ENCODE data around the gene STAM. TPM values are rescaled to one million over a fixed set of nuclear protein-coding genes. Genes with fewer than 3 reads are reported as not detected.
A peak's percentile ranks its signal among the peaks of the same experiment; 100 is the strongest.

STAM gene
- total and polyA plus RNA-seq, 9 of the 15 experiments (the other 6 are each of a cell fraction or from before 2014, with no cell fraction given), result 13.8 to 33.5 (median 26.4) TPM

DNA sequence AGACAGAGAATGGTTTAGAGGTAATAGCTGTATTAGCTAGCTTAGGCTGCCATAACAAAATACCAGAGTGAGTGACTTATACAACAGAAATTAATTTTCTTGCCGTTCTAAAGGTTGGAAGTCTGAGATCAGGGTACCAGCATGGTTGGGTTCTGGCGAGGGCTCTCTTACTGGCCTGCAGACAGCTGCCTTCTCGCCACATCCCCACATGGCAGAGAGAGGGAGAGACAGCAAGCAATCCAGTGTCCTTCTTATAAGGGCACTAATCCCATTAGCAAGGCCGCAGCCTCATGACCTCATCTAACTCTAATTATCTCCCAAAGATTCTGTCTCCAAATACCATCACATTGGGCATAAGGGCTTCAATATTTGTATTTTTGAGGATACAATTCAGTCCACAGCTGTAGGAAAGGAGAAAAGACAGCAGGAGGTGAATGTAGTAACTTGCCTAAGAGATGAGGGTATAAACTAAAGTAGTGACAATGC is 3.6 kb upstream of the STAM start (continued):
- TF ChIP-seq, protein P1, sequence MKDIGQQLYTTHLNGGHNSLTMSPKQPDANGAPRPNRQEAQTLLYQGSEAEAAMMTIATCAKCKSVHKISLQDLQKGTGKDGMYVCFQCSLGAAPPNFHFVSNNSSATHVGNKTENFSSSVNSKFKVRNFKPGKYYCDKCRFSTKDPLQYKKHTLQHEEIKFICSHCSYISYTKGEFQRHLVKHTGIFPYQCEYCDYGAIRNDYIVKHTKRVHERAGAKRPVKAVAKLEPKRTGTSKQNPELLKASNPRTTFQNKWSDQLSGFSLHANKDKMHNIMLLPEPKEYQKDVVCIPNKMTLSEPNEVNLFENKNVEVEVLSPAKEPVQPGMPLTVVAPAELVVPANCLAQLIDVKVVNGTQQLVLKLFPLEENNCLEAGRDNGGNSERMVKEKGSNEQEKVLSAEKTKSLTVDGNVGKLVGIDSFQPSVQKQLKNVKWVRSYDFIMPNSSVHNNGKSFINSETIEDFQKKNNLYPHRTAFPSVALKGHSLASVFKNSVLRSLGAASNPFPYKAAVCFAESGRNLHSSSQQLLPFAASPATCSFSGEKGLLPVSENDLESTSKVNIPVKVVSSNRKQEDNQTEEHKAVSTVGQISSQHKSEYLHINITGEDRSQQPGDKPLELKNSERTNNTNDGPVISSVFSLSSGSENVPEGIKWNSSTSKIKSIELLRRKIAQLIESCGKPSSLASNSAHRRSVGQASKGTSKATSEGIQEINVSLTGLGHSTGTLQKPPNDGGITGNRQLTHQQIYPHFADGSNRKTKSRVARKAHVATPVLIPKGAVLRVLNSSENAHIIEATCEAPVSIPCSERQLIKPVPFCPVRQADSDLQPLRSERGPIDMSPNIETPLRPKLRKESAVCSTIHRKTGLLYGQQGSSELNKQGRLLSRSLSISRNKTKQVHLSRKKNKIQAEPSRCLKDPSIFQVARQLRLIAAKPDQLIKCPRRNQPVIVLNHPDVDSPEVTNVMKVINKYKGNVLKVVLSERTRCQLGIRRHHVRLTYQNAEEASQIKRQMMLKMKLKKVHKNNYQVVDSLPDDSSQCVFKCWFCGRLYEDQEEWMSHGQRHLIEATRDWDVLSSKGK (CRISPR knock-in tag; IDR thresholded peaks at IDR 0.05), result no peak

DNA sequence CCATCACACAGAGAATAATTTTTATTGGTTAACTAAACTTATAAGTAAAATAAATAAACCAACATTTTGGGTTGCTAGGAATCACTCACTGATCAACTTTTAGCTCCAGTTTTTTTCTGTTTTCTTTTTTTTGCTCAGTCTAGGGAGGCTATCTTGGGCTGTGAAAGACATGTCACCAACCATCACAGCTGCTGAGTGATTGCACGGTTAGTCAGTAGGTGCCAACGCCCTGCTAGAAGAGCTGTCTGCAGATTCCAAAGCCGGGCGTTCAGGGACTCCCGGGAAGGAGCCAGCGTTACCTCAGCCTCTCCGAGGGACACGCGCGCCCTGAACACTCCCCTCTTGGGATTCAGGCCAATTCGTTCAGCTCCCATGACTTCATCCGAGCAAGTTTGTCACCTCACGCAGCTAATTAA is 604 bp upstream of the STAM start:
- in situ Hi-C loops (cut with MboI) (no loop called here), intact Hi-C loops (cut with micrococcal nuclease) (no loop called here)
- Histone ChIP-seq H3K27ac (ENCODE audit: extremely low read depth, low read depth, low read length) (peak overlapping the region; percentile 99), H3K9me3 (replicated peaks; ENCODE audit: control insufficient read depth, insufficient read depth, low read depth, low read length) (peaks cover 3% of the 10 kb centered on the region; the same call in 1 of the 2 replicates), H3K79me2 (ENCODE audit: control insufficient read depth, insufficient read depth, low read length) (peaks cover 69% of the 10 kb centered on the region), H3K4me1 (replicated peaks in 1 of 2; ENCODE audit: control insufficient read depth in 2 of 2, insufficient read depth in 2 of 2, low read length in 2 of 2) (peaks cover 0 to 24% of the 10 kb centered on the region in 2 experiments; a peak in 2 of 5 replicates), H2AFZ (ENCODE audit: low read depth, low read length) (peak overlapping the region; percentile 92), H3K4me3 (peak overlapping the region; percentile 98), H3K9ac (ENCODE audit: insufficient read depth in 1 of 2, low read depth in 2 of 2, low read length in 2 of 2) (peak overlapping the region; percentile 96 to 98), H3K9me1 (ENCODE audit: control insufficient read depth, insufficient read depth, low read length) (no peaks in the 10 kb centered on the region), H3K27me3 (ENCODE audit: control insufficient read depth in 2 of 2, insufficient read depth in 2 of 2, low read length in 2 of 2) (no peaks in the 10 kb centered on the region), H3K36me3 (ENCODE audit: control insufficient read depth, insufficient read depth, low read length) (peaks cover 27% of the 10 kb centered on the region), H3K4me2 (ENCODE audit: insufficient read depth, low read length) (peak overlapping the region; percentile 100), H4K20me1 (replicated peaks; ENCODE audit: control insufficient read depth, insufficient read depth, low read length) (peaks cover 4% of the 10 kb centered on the region; the same call in 1 of the 2 replicates)
- FAIRE-seq, result no peak
- under 1% methylated on average over 13 of the region's 13 CpGs for WGBS (ENCODE audit: insufficient coverage, low coverage, missing lambda C conversion rate)
- CTCF ChIA-PET (ENCODE audit: low intra/inter-chr PET ratio), result no interaction called here
- POLR2A ChIA-PET, result interaction anchor here (0.6 to 2.4 kb wide), 13 partner anchors 10 to 815 kb away, joined by 3 to 12 read pairs (median 4); partner anchors contain the start of gene HACD1
- peak; percentile 55 for ATAC-seq
- DNase-seq (ENCODE audit: extremely low read depth in 1 of 4, low spot score in 3 of 4), result peak in 2 of 4 experiments; percentile 58
- BruUV-seq (replicated peaks), result TSS peak; percentile 92
- TF ChIP-seq ZNF586 (CRISPR knock-in tag; conservative IDR thresholded peaks at IDR 0.05) (no peak), GATAD2B (IDR thresholded peaks at IDR 0.05; ENCODE audit: borderline replicate concordance) (no peak), ETV1 (tag; conservative IDR thresholded peaks at IDR 0.05; ENCODE audit: low read depth) (no peak), PPARD (CRISPR knock-in tag; IDR thresholded peaks at IDR 0.05) (no peak), ZNF444 (CRISPR knock-in tag; IDR thresholded peaks at IDR 0.05) (no peak)
- TF ChIP-seq, protein P2, sequence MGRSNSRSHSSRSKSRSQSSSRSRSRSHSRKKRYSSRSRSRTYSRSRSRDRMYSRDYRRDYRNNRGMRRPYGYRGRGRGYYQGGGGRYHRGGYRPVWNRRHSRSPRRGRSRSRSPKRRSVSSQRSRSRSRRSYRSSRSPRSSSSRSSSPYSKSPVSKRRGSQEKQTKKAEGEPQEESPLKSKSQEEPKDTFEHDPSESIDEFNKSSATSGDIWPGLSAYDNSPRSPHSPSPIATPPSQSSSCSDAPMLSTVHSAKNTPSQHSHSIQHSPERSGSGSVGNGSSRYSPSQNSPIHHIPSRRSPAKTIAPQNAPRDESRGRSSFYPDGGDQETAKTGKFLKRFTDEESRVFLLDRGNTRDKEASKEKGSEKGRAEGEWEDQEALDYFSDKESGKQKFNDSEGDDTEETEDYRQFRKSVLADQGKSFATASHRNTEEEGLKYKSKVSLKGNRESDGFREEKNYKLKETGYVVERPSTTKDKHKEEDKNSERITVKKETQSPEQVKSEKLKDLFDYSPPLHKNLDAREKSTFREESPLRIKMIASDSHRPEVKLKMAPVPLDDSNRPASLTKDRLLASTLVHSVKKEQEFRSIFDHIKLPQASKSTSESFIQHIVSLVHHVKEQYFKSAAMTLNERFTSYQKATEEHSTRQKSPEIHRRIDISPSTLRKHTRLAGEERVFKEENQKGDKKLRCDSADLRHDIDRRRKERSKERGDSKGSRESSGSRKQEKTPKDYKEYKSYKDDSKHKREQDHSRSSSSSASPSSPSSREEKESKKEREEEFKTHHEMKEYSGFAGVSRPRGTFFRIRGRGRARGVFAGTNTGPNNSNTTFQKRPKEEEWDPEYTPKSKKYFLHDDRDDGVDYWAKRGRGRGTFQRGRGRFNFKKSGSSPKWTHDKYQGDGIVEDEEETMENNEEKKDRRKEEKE (IDR thresholded peaks at IDR 0.05; ENCODE audit: borderline replicate concordance in 1 of 2, control insufficient read depth in 1 of 2, low read depth in 2 of 2, low read length in 1 of 2), result no peak
- TF ChIP-seq, protein P3, sequence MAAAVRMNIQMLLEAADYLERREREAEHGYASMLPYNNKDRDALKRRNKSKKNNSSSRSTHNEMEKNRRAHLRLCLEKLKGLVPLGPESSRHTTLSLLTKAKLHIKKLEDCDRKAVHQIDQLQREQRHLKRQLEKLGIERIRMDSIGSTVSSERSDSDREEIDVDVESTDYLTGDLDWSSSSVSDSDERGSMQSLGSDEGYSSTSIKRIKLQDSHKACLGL (CRISPR knock-in tag; IDR thresholded peaks at IDR 0.05; ENCODE audit: borderline replicate concordance, poor library complexity, severe bottlenecking), result peak; percentile 40
- TF ChIP-seq, protein P4, sequence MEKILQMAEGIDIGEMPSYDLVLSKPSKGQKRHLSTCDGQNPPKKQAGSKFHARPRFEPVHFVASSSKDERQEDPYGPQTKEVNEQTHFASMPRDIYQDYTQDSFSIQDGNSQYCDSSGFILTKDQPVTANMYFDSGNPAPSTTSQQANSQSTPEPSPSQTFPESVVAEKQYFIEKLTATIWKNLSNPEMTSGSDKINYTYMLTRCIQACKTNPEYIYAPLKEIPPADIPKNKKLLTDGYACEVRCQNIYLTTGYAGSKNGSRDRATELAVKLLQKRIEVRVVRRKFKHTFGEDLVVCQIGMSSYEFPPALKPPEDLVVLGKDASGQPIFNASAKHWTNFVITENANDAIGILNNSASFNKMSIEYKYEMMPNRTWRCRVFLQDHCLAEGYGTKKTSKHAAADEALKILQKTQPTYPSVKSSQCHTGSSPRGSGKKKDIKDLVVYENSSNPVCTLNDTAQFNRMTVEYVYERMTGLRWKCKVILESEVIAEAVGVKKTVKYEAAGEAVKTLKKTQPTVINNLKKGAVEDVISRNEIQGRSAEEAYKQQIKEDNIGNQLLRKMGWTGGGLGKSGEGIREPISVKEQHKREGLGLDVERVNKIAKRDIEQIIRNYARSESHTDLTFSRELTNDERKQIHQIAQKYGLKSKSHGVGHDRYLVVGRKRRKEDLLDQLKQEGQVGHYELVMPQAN (IDR thresholded peaks at IDR 0.05; ENCODE audit: borderline replicate concordance), result peak; percentile 78; the same call in 1 of the 2 replicates
